Mesothelial cell of epicardium (in vitro differentiated cells): ENCODE data around the gene MAGI2. TPM values are rescaled to one million over a fixed set of nuclear protein-coding genes. Genes with fewer than 3 reads are reported as not detected.

ENCODE experiments used
- DNase-seq, 2 experiments: peaks; one replicate each; pipeline ENCODE4 v3.0.0; 2021; ENCODE audit warnings: low spot score in 2 of 2; ENCODE audit not compliant: unreplicated experiment in 2 of 2
- H3K27ac Mint-ChIP-seq: 2 replicates; pipeline ENCODE4 v1.8.0; 2021; ENCODE audit warnings: mixed read lengths
- H3K27me3 Mint-ChIP-seq: 2 replicates; pipeline ENCODE4 v1.8.0; 2021; ENCODE audit warnings: low read depth, mixed read lengths
- H3K36me3 Mint-ChIP-seq: 2 replicates; pipeline ENCODE4 v1.8.0; 2021; ENCODE audit warnings: mixed read lengths
- H3K4me1 Mint-ChIP-seq: 2 replicates; pipeline ENCODE4 v1.8.0; 2021; ENCODE audit warnings: mixed read lengths
- H3K4me3 Mint-ChIP-seq: 2 replicates; pipeline ENCODE4 v1.8.0; 2021; ENCODE audit warnings: mild to moderate bottlenecking, moderate library complexity, mixed read lengths
- H3K9me3 Mint-ChIP-seq: 2 replicates; pipeline ENCODE4 v1.8.0; 2021; ENCODE audit warnings: mixed read lengths
- total RNA-seq: library from RNA; stranded (reverse); gene quantifications from 3 replicates; pipeline ENCODE4 v1.2.1, GENCODE V29; 2021
- TF ChIP-seq, protein P1 (sequence below): fragments of 200-600 bp; sonication (generic); IDR thresholded peaks from one replicate; pipeline ENCODE4 v1.5.0; 2021; ENCODE audit warnings: antibody characterized with exemption; ENCODE audit not compliant: unreplicated experiment

Gene MAGI2
- total RNA-seq, 1 donor from 2014 or later, result 38.4 TPM

DNA sequence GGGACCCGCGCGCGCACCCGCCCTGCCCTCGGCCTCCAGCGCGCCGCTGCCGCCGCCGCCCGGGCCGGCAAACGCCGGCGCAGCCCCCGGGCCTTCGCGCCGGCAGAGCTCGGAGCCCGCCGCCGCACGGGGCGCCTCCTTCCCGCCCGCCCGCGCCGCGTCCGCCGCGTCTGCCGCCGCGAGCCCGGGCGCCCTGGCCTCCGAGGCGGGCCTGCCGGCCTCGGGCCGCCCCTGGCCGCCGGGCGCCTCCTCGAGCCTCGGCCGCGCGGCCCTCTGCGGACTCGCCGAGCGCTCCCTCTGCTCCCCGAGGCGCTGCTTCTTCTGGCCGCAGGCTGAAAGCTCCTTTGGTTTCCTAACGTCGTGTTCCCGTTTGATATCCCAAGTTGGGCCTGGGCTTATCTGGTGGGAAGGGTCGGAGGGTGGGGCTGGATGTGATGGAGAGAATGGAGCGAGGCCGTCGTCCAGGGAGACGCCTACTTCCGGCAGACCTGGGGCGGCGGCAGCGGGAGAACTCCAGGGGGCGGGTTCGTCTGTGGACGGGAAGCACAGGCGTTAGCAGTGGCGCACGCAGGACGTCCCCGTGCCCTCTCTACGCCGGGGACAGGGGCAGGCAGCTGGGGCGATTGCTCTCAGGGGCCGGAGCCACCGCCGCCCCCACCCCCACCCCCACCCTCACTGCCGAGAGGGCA lies 1433.9 kb downstream of the MAGI2 start:
- no peaks in the 10 kb centered on the region for H3K36me3 Mint-ChIP-seq
- H3K4me3 Mint-ChIP-seq, result peak overlapping the region; percentile 85
- no peaks in the 10 kb centered on the region for H3K27me3 Mint-ChIP-seq
- TF ChIP-seq, protein P1, sequence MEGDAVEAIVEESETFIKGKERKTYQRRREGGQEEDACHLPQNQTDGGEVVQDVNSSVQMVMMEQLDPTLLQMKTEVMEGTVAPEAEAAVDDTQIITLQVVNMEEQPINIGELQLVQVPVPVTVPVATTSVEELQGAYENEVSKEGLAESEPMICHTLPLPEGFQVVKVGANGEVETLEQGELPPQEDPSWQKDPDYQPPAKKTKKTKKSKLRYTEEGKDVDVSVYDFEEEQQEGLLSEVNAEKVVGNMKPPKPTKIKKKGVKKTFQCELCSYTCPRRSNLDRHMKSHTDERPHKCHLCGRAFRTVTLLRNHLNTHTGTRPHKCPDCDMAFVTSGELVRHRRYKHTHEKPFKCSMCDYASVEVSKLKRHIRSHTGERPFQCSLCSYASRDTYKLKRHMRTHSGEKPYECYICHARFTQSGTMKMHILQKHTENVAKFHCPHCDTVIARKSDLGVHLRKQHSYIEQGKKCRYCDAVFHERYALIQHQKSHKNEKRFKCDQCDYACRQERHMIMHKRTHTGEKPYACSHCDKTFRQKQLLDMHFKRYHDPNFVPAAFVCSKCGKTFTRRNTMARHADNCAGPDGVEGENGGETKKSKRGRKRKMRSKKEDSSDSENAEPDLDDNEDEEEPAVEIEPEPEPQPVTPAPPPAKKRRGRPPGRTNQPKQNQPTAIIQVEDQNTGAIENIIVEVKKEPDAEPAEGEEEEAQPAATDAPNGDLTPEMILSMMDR, result no peak
- peaks cover 28% of the 10 kb centered on the region for H3K4me1 Mint-ChIP-seq
- DNase-seq, result peak; percentile 64 to 83
- H3K9me3 Mint-ChIP-seq, result no peaks in the 10 kb centered on the region
- peak overlapping the region; percentile 94 for H3K27ac Mint-ChIP-seq

DNA sequence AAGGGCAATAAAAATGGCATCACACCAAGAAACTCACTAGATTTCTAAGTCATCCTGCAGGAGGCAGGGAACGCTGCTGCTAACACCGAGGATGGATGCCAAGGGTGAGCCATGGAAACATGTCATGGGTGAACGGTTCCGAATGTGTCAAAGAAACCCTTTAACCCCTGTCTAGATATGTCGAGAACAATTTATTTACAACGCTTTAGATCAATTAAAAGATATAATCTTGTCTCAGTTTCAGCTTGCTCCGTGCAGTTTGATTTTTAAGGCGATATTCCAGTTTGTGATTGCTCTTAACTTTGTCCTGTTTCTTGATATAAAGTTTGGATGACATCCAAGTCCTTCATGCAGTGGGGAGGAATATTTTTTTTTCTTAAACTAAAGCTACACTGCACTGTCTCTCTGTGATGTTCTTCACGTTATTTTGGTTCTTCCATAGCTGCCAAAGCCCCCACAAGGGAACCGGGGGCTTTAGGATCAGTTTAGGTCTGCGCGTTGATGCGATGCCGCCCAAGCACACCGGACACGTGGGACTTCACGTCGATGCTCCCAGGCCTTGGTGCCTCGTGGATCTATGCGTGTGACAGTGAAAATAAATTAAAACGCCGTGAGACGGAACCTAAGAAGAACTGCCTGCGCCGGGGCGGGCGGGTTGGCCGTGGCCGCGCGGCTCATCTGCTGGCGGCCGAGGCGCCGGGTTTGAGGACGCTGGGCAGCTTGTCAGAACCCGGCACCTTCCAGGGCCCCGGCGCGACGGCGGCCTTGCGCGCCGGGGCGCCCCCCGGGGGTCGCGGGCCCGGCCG lies 1434.6 kb downstream of the MAGI2 start:
- peak in 1 of 2 experiments; percentile 39 for DNase-seq
- Mint-ChIP-seq H3K27me3 (no peaks in the 10 kb centered on the region), H3K27ac (peak overlapping the region; percentile 91), H3K4me1 (peaks cover 28% of the 10 kb centered on the region), H3K9me3 (no peaks in the 10 kb centered on the region), H3K36me3 (no peaks in the 10 kb centered on the region), H3K4me3 (peak overlapping the region; percentile 78)
- TF ChIP-seq, protein P1, result no peak

DNA sequence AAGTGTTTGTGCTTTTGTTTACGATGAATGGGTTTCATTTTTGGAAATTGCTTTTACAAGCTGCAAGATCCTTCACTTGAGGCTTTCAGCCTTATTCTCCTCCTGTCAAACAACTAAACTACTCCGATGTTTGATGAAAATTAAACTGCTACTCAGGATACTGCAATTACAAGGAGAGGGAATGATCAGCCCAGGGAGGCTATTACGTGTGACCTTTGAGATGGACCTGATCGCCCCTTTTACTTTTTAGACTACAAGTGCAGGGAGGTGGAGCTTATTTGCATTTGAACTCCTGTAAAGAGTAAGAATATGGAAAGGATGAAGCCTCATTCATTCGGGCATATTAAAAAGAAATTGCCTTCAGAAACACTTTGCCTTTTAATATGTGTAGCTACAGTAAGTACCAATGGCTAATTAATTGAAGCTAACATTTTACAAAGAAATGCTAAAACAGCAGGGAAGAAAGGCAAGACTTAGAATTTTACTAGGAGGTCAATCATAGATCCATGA lies 1435.8 kb downstream of the MAGI2 start:
- Mint-ChIP-seq H3K27ac (peak overlapping the region; percentile 51), H3K4me1 (peaks cover 28% of the 10 kb centered on the region), H3K27me3 (peaks cover 1% of the 10 kb centered on the region), H3K4me3 (peak overlapping the region; percentile 58), H3K9me3 (no peaks in the 10 kb centered on the region), H3K36me3 (no peaks in the 10 kb centered on the region)
- TF ChIP-seq, protein P1, result no peak
- DNase-seq, result no peak

DNA sequence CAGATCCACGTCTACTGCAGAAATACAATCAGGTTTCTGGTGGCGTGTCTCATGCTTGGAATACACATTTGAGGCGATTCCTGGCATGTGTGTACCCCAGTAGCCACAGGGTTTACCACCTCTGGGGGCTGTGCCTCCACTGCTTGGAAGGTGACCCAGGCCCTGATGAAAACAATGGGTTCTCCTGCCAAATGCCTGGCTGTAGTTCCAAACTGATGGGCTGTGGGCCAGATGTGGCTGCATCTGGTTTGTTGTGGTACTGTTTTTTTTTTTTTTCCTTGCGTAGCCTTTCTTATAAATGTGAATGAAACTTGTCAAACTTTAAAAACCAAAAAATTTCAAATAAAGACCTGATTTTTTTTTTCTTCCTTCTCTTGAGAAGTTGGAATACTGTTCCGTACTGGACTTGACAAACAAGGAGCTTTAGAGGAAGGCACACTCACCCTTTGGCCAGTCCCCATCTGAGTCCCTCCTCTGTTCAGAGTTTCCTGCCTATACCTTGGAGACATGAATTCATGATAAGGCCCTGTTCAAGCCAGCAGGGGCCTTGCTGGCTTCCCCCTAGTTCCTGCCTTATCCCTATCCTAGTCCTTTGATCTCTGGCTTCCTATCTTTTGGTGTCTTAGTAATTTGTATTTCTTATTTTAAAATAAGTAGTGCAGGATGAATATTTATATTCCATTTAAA lies 1437.8 kb downstream of the MAGI2 start:
- Mint-ChIP-seq H3K27me3 (peaks cover 6% of the 10 kb centered on the region), H3K4me3 (no peak overlapping the region), H3K9me3 (no peaks in the 10 kb centered on the region), H3K27ac (no peak overlapping the region), H3K36me3 (no peaks in the 10 kb centered on the region), H3K4me1 (peaks cover 25% of the 10 kb centered on the region)
- no peak for DNase-seq
- TF ChIP-seq, protein P1, result no peak

DNA sequence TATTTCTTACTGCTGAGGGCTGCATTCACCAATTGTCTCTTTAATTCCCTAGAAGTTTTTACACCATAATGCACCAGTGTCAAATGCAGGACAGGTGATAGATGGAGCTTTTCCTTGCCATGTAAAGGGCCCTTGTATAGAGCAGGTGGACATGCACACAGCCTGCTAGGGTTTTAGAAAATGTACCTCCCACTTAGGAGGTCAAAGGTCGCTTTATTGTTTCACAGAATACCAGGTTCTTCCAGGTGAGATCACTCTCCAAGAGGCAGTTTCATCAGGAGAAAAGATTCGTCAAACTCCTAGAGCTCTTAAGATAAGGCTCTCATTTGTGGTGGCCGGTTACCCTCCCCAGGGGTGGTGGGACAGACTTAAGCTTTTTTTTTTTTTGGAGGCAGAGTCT lies 1439.1 kb downstream of the MAGI2 start:
- Mint-ChIP-seq H3K4me3 (no peak overlapping the region), H3K9me3 (no peaks in the 10 kb centered on the region), H3K4me1 (peaks cover 17% of the 10 kb centered on the region), H3K27me3 (peaks cover 6% of the 10 kb centered on the region), H3K36me3 (no peaks in the 10 kb centered on the region), H3K27ac (no peak overlapping the region)
- DNase-seq, result no peak
- TF ChIP-seq, protein P1, result no peak
